Inferior parietal cortex (tissue), 1 donor: ENCODE data around the gene ALG10.
"Not testable (repeated sequence)": the region's sequence is repeated elsewhere in the genome, so short reads cannot be mapped to it uniquely, and the experiment has no call there.

ENCODE experiments used
- DNase-seq: peaks from one replicate; pipeline ENCODE4 v3.0.0-alpha.2; 2016; ENCODE audit errors: extremely low spot score

ALG10 gene, protein sequence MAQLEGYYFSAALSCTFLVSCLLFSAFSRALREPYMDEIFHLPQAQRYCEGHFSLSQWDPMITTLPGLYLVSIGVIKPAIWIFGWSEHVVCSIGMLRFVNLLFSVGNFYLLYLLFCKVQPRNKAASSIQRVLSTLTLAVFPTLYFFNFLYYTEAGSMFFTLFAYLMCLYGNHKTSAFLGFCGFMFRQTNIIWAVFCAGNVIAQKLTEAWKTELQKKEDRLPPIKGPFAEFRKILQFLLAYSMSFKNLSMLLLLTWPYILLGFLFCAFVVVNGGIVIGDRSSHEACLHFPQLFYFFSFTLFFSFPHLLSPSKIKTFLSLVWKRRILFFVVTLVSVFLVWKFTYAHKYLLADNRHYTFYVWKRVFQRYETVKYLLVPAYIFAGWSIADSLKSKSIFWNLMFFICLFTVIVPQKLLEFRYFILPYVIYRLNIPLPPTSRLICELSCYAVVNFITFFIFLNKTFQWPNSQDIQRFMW

DNA sequence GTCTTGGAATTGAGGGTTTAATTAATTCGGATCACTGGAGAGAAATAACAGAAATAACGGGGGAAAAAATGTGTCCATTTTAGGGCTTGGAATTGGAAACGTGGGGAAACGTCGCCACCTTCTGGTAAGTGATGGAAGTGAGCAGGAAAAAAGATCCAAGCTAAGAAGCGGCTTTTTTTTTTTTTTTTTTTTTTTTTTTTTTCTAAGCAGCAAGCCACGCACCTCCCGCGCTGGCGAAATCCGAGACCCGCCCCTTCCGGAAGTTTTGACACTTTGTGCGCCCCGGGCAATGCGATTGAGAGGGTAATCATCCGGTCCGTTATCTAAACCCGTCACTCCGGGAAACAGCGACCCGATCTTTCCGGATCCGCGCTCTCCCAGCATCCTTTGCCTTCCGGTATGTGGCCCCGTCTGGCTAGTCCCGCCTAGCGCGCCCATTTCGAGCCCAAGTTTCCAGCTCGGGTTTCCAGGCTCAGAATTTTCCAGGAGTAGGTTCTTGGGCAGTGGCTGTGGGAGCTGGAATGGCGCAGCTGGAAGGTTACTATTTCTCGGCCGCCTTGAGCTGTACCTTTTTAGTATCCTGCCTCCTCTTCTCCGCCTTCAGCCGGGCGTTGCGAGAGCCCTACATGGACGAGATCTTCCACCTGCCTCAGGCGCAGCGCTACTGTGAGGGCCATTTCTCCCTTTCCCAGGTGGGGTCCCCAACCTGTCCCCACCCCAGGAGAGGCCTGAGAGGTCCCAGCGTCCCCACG is at the start of gene ALG10:
Gene ALG10, plus strand, starts transcription at position 418 of the 752 bp plus-strand sequence. Its CDS starts 104 bp downstream, at position 522.
- peak; percentile 98 for DNase-seq

DNA sequence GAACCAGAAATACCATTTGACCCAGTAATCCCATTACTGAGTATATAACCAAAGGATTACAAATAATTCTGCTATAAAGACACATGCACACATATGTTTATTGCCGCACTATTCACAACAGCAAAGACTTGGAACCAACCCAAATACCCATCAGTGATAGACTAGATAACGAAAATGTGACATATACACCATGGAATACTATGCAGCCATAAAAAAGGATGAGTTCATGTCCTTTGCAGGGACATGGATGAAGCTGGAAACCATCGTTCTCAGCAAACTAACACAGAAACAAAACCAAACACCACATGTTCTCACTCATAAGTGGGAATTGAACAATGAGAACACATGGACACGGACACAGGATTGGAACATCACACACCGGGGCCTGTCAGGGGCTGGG is 49.4 kb upstream of the ALG10 start:
- DNase-seq = not testable (repeated sequence)

DNA sequence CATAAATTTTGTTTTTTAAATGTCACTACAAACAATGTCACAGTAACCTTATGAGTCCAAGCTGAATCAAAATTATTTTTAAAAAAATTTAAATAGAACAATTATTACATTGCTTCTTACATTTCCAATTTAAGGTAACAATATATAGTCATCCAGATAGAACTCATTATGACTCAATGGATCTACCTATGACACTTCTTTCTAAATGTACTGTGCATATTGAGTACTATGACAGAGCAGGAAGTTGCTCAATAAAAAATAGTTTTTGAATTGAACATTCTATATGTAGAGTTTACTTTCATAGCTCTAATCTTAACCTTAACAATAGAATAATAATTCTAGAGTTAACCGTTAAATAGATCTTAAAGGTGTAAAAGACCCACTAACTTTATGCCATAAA is 44.4 kb upstream of the ALG10 start:
- no peak for DNase-seq

DNA sequence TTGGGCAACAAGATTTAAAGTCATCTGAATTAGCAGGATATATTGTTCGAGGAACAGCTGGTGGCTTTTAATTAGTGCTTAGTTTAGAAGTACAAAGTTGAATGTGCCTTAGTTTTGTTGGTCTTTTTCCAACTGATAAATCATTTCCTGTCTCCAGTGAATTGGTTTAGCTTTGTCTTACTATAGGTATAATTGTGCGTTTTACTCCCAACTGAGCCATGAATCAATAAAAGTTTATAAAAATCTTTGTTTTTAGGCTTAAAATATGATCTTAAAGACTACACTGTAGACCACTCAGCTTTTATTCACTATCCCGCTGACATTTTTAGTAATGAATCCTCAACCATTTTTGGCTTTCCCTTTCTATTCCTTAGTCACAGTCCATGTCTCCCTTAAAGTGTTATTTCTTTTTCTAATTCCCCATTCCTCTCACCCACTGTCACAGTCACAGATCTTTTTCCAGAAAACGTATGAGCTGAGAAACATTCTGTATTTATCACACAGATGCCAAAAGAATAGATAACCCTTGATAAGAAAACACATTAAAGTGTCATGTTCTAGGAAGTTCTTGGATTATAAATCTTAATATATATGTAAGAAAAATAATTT is 34.0 kb upstream of the ALG10 start:
- no peak for DNase-seq

DNA sequence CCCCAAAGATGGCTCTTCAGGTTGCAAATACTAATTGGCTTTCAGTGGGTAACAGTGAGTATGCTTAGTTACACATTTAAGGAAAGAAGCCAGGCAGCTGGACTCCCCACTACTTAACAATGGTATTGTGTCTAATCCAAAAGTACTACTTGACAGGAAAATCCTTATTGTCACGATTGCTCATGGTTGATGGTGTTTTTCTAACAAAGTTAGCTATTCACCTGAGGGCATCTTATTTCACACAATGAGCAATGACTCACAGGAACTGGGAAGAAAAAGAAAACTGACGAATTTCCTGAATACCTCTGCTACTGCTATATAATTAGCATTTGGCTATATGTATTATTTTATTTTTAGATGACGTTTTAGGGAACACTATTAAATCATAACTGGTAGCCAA is 33.4 kb upstream of the ALG10 start:
- no peak for DNase-seq

DNA sequence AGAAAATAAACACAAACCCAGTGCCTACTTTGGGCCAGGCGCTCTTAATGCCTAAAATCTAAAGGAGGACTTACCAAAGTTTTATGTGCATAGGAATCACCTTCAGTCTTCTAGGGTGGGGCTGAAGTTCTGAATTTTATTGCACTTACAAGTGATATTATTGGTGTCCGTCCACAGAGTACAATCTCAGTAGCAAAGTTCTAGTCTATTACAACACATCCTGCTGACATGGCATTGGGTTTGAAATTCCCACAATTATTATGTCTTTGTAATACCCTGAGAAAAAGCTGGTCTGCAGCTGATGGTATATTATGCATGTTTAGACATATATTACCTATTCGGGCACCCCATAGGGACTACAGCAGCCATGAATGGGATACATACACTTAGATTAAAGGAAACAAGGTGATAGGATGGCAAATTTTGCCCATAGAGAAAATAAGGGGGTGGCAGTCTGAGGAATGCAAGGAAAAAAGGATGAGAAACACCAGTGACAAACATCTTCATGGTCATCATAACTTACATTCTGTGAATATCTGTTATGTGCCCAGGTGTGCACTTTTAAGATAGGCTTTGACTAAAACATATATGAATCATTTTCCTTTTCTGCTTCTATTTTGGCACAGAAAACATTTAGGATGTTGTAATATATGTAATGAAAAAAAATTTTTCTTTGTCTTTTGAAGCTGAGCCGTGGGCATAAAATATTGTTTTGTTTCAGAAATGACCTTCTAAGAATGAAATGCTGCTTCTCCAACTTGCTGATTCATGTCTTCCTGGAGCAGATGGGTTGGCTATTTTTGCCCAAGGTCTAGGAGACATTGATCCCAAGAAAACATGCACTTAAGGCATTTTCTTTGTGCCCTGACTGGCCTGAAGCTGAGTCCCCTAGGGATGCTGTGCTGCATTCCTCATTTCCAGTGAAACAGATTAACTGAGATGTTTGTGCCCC is 27.2 kb upstream of the ALG10 start:
- DNase-seq = no peak

DNA sequence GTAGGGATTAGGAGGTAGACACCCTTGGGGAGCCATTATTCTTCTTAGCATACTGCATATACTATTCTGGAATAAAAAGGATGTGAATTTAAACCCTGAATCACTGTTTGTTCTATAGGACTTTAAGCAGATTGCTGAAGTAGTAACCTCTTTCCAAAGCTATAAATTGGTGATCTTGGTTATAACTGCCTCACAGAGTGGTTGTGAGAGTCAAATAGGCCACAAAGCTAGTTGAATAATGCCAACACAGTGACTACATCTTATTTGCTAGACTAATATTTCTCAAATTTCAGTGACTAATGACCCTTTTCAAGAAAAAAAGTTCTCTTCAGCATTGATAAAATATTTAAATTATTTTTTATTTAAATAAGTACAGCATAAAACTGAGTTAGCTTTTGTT is 13.5 kb upstream of the ALG10 start:
- DNase-seq = not testable (repeated sequence)

DNA sequence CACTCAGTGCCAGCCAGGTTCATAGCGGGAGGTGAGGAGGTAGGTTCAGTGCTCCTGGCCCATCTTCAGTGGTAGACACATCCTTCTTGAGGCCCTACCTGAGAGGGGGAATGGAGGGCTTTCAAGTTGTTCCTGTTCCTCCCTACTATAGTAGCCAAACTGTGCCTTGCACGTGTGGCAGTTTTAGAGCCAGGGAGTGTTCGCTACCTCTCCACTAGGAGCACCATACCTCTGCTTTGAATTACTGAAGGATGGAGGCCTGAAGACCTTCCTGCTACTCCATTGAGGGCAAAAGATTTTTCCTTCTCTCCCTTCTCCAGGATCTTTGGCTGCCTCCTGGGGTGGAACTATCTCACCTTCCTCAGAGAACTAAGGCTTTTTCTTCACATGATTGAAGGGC is 5.9 kb upstream of the ALG10 start:
- no peak for DNase-seq

DNA sequence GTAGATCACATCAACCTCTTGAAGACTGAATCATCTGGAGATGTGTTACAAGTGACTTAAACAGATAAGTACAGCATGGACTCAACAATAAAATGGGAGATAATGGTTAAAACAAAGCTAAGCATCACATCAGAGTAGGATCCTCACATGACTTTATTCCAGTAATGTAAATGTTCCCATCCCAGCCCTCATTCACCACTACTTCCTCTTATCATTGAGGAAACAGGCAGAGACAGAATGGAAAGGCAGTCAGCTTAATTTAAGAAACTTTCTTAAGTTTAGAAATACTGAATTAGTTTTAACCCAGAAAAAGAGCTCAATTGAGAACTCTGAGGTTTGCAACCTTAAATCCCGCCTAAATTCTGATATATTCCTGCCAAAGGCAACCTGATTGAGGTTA is 1.2 kb upstream of the ALG10 start:
- no peak for DNase-seq

DNA sequence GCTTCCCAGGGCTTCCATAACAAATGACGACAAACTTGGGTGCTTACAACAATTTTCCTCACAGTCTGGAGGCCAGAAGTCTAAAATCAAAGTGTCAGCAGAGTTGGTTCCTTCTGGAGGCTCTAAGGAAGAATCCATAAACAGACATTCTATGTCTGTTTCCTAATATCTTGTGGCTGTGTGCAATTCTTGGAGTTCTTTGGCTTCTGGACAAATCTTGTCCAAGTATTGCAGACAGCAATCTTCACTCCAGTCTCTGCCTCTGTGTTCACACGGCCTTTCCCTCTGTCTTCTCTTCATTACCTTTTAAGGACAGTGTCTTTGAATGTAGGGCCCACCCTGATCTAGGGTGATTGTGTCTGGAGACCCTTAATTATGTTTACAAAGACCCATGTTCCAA is 5.4 kb downstream of the ALG10 start:
- DNase-seq = not testable (repeated sequence)

DNA sequence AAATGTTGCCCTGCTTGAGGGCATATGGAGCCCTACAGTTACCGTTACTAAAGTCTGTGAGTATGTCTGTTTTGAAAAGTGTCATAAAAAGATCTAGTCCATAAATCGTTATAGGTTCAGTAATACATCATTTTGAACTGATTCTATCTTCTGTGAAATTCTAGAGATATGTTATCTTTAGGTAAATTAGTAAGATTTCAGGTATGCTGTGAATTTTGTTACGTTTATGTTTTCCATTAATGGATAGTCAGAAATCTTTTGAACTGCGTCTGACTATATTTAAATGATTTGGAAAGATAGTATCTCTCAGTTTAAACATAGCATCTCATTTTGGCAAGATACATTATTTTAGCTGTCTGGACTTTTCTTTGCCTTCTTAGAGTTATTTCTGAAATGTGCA is 8.3 kb downstream of the ALG10 start:
- no peak for DNase-seq

DNA sequence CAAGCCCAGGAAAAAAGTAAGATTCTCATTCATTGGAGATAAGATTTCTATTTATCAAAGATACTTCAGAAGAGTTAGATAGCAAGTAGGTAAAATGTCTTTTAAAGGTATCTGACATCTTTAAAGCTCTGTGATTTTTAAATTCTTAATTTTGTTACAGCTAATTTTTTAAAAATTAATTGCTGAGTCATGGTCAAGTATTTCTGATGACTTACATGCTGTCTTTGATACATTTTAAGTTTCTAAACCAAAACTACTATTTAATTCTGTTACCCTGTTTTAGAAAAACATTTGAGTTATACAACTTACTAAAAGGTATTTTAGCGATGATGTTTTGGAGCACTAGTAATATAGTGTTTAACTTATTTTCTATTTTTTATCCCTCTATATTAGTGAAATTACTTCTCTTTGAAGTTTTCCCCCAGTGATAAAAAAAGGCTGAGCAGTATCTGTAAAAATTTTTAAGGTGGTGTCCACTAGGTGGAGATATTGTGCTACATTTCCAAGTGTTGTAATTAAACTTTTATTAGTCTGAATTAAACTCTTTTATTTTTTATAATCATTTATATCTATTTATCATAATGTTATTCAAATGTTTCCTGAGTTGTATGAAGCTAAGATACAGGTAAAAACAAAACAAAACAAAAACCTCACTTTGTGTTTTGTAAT is 11.5 kb downstream of the ALG10 start:
- DNase-seq = peak; percentile 48

DNA sequence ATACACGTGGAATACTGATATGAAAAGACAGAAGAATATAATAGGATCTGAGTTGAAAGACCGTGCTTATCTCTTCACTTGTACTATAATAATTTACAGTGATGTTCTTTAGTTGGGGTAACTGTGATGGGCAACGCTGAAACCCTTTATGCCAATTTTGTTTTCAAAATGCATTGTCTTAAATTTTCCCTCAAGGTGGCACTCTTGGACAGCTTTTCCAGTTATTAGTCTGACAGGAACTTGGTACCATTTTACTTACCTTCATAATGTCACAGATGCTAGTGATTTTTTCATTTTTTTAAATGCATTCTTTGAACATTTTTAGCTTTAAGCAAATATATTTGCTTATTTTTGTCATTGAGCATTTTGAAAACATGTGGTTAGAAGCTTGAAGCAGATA is 16.1 kb downstream of the ALG10 start:
- peak; percentile 25 for DNase-seq

DNA sequence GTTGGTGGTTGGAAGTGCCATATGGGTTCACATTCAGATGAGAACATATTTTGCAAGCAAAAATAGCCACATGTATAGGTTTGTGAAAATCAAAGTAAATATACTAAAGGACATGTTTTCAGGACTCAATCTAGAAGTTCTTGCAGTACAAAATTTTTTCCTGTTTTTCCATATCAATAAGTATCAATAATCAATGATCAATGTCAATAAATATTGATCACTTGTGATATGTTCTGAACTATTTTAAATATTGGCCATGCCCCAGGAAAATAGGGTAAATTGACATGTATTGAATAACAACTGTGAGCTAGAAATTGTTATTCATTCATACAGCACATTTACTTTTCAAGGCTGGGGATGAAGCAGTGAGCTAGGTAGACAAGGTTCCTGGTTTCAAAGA is 24.3 kb downstream of the ALG10 start:
- DNase-seq = no peak

DNA sequence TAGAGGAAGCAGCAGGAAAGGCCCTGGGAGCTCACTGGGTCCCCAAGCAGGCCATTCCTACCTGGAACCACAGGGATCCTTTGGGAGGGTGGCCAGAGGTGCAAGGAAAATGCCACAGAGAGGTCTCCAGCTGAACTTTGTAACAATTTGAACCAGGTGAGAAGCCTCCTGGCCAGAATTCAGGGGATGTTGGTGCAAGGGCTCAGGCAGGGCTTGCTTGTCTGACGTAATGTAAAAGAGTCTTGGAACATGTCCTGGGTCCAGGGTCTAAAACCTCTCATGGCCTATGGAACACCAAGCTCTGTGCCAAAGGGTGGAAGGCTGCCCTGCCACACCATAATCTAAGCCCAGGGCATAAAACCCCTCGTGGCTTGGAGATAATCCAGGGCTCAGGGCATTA is 25.6 kb downstream of the ALG10 start:
- DNase-seq = not testable (repeated sequence)

DNA sequence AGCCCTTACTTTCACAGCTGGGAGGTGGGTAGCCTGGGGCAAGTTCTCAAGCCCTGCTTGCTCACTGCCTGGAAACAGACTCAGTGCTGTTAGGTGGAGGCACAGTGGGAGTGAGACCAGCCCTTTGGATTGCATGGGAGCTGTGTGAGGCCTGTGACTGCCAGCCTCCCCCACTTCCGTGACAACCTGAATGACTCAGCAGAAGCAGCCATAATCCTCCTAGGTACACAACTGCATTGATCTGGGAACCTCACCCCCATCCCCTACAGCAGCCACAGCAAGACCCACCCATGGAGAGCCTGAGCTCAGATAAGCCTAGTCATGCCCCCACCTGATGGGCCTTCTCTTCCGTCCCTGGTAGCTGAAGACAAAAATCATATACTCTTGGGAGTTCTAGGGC is 26.4 kb downstream of the ALG10 start:
- no peak for DNase-seq

DNA sequence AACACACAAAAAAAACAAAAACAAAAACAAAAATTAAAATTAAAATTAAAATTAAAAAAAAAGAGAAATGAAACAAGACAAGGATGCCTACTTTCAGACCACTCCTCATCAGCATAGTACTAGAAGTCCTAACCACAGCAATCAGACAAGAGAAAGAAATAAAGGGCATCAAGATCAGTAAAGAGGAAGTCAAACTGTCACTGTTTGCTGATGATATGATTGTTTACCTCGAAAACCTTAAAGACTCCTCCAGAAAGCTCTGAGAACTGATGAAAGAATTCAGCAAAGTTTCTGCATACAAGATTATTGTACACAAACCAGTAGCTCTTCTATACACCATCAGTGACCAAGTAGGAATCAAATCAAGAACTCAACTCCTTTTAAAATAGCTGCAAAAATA is 29.2 kb downstream of the ALG10 start:
- no peak for DNase-seq

DNA sequence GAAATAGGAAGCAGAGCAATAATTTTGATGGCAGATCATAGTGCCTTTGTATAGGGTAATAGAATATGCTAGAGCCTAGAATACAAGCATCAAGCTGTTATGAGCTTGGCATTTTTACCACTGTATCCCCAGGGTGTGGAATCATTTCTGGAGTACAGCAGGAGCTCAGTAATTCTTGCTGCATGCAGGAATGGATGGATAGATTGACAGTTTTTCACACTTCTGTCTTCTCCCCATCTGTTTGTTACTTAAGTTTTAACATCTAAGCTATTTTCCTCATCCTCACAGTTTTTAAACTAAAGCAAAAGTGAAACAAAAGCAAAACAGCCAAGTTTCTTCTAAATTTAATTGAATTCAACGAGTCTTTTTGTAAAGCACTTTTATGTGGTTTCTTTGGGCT is 32.6 kb downstream of the ALG10 start:
- peak; percentile 40 for DNase-seq
